ENCODE data around the gene ZFX. TPM values are rescaled to one million over a fixed set of nuclear protein-coding genes. Genes with fewer than 3 reads are reported as not detected.

The ZFX gene
- total and polyA plus RNA-seq, 2 of the 8 experiments (the other 6 are each of a cell fraction or from before 2014, with no cell fraction given), result 2.8 to 22.0 TPM

DNA sequence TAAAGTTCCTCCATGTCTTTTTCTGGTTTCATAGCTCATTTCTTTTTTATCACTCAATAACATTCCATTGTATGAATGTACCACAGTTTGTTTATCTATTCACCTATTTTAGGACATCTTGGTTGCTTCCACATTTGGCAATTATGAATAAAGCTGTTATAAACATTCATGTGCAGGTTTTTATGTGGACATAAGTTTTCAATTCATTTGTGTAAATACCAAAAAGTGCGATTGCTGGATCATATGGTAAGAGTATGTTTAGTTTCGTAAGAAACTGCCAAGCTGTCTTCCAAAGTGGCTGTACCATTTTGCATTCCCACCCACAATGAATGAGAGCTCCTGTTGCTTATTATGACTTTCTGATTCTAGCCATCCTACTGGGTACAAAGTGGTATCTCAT lies 36.3 kb upstream of the ZFX start (continued):
- TF ChIP-seq, protein P1, sequence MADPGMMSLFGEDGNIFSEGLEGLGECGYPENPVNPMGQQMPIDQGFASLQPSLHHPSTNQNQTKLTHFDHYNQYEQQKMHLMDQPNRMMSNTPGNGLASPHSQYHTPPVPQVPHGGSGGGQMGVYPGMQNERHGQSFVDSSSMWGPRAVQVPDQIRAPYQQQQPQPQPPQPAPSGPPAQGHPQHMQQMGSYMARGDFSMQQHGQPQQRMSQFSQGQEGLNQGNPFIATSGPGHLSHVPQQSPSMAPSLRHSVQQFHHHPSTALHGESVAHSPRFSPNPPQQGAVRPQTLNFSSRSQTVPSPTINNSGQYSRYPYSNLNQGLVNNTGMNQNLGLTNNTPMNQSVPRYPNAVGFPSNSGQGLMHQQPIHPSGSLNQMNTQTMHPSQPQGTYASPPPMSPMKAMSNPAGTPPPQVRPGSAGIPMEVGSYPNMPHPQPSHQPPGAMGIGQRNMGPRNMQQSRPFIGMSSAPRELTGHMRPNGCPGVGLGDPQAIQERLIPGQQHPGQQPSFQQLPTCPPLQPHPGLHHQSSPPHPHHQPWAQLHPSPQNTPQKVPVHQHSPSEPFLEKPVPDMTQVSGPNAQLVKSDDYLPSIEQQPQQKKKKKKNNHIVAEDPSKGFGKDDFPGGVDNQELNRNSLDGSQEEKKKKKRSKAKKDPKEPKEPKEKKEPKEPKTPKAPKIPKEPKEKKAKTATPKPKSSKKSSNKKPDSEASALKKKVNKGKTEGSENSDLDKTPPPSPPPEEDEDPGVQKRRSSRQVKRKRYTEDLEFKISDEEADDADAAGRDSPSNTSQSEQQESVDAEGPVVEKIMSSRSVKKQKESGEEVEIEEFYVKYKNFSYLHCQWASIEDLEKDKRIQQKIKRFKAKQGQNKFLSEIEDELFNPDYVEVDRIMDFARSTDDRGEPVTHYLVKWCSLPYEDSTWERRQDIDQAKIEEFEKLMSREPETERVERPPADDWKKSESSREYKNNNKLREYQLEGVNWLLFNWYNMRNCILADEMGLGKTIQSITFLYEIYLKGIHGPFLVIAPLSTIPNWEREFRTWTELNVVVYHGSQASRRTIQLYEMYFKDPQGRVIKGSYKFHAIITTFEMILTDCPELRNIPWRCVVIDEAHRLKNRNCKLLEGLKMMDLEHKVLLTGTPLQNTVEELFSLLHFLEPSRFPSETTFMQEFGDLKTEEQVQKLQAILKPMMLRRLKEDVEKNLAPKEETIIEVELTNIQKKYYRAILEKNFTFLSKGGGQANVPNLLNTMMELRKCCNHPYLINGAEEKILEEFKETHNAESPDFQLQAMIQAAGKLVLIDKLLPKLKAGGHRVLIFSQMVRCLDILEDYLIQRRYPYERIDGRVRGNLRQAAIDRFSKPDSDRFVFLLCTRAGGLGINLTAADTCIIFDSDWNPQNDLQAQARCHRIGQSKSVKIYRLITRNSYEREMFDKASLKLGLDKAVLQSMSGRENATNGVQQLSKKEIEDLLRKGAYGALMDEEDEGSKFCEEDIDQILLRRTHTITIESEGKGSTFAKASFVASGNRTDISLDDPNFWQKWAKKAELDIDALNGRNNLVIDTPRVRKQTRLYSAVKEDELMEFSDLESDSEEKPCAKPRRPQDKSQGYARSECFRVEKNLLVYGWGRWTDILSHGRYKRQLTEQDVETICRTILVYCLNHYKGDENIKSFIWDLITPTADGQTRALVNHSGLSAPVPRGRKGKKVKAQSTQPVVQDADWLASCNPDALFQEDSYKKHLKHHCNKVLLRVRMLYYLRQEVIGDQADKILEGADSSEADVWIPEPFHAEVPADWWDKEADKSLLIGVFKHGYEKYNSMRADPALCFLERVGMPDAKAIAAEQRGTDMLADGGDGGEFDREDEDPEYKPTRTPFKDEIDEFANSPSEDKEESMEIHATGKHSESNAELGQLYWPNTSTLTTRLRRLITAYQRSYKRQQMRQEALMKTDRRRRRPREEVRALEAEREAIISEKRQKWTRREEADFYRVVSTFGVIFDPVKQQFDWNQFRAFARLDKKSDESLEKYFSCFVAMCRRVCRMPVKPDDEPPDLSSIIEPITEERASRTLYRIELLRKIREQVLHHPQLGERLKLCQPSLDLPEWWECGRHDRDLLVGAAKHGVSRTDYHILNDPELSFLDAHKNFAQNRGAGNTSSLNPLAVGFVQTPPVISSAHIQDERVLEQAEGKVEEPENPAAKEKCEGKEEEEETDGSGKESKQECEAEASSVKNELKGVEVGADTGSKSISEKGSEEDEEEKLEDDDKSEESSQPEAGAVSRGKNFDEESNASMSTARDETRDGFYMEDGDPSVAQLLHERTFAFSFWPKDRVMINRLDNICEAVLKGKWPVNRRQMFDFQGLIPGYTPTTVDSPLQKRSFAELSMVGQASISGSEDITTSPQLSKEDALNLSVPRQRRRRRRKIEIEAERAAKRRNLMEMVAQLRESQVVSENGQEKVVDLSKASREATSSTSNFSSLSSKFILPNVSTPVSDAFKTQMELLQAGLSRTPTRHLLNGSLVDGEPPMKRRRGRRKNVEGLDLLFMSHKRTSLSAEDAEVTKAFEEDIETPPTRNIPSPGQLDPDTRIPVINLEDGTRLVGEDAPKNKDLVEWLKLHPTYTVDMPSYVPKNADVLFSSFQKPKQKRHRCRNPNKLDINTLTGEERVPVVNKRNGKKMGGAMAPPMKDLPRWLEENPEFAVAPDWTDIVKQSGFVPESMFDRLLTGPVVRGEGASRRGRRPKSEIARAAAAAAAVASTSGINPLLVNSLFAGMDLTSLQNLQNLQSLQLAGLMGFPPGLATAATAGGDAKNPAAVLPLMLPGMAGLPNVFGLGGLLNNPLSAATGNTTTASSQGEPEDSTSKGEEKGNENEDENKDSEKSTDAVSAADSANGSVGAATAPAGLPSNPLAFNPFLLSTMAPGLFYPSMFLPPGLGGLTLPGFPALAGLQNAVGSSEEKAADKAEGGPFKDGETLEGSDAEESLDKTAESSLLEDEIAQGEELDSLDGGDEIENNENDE (IDR thresholded peaks at IDR 0.05; ENCODE audit: insufficient replicate concordance, low read length), result no peak
- TF ChIP-seq EZH2 (IDR thresholded peaks at IDR 0.05; ENCODE audit: low read depth, low read length, severe bottlenecking), result no peak
- TF ChIP-seq SP4 (IDR thresholded peaks at IDR 0.05; ENCODE audit: low read length), result no peak
- TF ChIP-seq RAD21 (IDR thresholded peaks at IDR 0.05 in 1 of 2, conservative IDR thresholded peaks at IDR 0.05 in 1 of 2; ENCODE audit: low read depth in 2 of 2, low read length in 2 of 2), result no peak

Data from H1 (cell line).